ENCODE measurements around the gene SDC1.

The SDC1 gene

DNA sequence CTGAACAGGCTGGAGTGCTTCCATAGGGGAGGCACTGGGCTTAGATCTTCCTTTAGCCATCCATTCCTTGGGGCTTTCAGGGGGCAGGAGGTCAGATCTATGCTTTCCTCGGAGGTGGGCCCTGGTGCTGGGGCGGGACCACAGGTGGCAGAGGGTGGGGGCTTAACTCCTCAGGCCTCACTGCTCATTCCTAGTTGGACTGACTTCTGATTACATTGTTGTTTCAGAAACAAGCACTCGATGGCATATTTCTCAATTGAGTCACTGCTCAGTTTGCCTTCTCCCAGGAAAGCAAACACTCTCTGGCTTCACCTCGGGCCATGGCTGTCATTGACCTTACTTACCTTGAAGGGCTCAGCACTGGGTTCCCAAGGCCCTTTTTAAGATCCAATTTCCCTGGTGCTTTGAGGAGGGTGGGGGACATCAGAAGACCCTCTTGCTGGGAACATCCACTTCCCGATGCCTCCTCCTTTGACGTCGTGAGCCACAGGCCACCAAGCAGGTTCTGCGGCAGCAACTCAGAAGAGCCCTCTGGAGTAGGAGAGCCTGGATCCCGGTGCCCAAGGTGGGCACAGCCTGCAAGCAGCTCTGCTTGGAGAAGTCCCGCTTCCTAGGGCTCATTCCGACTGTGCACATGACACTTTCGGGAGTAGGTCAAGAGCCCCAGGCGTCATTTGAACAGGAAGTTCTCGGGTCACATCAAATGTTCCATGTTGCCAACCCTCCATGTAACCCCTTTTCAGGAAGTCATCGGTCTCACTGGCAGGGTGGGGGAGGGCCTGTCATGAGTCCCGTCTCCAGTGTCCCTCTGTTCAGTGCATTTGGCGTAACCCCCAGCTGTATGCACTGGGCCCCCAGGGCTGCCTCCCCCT is 40.6 kb downstream of the SDC1 start:
- no peak for DNase-seq (ENCODE audit: low read depth, low spot score)

GRCh38 chr2:20183373-20183772 is 41.6 kb downstream of the SDC1 start:
- DNase-seq (ENCODE audit: low read depth, low spot score), result no peak

DNA sequence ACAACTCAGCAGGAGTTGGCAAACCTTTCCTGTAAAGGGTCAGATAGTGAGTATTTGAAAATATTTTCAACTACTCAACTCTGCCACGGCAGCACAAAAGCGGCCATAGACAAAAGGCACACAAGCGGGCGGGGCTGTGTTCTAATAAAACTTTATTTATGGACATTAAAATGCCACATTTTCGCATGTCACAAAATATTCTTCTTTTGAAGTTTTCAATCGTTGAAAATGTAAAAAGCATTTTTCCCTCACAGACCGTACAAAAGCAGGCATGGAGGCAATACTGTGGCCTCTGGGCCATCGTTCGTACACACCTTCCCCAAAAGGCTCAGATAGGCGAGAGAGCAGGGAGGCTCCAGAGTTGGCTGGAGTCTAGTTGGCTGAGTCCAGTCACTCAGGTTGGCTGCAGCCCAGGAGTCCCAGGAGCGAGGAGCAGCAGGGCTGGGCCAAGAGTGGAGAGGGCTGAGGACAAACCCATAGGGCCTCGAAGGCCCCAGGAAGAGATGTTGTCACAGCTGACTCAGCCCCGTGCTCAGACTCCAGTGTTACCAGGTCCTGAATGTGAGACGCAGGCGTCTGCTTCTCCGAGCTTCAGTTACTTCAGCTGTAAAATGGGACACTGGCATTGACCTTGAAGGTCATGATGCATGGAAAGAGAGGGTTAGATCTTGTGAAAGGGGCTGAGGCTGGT is 42.5 kb downstream of the SDC1 start:
- no peak for DNase-seq (ENCODE audit: low read depth, low spot score)

DNA sequence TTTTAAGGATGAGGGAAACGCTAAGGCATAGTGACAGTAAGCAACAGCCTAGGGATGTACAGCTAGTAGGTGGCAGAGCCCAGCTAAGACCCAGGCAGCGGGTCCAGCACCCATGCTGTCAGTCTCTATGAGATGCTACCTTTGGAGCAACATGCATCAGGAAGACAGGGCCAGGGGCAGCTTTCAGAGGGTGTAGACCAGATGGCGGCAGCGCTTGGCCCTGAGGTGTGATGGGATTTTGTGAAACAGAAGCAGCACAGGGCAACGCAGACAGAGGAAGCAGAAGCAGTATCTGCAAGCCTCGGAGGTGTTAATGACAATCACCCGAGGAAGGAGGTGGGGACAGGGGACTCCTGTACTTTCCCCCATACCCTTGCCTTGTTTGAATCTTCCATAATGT is 43.2 kb downstream of the SDC1 start:
- no peak for DNase-seq (ENCODE audit: low read depth, low spot score)

GRCh38 chr2:20180676-20181648 is 44.0 kb downstream of the SDC1 start:
- DNase-seq (ENCODE audit: low read depth, low spot score), result no peak

DNA sequence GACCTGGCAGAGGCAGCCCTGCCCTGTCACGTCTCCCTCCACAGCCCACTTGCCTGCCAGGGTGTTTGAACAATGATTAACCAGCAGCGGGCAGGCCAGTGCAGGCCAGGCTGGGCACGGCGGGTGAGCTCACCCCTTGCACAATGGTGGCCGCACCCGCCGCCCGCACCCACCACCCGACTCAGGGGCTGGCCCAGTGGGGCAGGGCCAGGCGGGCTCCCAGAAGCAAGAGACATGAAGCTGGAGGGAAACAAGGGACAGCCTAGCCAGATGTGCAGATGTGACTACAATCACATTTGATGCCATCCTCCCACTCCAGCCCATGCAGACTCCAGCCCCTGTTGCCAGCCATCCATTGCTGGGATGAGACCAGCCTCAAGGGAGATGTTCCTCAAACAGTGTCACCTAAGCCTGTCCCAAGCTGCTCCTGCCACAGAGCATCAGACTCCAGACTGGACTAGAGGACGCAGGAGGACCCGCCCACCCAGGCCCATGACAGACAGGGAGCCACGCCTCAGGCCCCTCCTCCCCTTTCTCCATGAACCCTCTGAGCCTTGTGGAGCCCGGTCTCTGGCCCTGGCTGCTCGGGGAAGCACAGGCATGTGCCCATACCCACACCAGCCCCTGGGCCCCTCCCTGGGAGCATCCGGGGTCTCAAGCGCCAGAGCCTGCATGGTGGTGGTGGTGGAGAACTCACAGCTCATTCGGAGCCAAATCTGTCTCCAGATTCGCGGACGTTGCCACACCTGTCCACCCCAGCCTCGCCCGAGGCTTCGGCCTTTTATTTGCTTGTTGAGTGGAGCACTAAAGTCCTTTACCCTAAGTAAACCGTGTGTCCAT is 45.0 kb downstream of the SDC1 start:
- DNase-seq (ENCODE audit: low read depth, low spot score), result no peak

DNA sequence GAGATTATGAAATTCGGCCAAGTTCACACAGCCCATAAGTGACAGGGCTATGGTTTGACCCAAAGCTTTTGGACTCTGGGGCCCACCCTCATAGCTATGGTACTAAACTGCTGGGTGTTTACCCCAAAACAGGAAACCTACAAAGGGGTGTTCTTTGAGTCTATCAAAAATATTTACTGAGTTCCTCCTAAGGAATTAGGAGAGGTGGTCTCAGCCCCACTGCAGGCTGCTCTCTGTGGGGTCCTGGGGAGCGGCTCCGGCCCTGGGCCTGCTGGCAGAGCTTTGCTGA is 45.5 kb downstream of the SDC1 start:
- no peak for DNase-seq (ENCODE audit: low read depth, low spot score)

DNA sequence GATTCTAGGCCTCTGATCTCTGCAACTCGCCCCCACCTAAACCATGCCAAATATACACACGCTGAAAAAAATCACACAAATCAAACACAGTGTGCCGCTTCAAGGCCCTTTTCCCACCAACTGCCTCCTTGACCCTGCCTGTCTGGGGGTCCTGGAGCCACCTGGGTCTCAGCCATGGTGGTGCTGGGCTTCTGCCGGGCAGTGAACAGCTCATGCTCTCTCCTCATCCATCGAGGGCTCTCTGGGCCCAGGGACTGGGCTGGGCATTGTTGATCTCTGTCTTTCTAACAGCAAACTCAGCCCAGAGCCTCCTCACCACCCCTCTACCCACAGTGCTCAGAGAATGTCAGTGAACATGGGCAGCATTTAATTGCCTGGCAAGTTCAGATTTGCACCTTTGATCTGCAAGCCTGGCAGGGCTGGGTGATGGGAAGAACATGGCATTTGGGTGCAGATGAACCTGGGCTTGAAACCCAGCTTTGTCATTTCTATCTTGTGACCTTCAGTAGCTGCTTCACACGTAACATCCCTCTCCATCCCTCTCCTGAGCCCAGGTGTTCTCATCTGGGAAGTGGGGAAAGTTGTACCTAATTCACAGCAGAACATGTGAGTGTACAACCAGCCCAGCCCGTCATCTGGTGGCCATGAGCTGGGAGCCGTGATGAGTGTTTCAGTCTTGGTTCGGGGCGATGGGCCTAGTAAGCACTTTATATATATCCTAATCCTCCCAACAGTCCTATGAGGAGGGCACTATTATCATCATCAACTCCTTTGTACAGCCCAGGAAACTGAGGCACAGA is 46.1 kb downstream of the SDC1 start:
- no peak for DNase-seq (ENCODE audit: low read depth, low spot score)

DNA sequence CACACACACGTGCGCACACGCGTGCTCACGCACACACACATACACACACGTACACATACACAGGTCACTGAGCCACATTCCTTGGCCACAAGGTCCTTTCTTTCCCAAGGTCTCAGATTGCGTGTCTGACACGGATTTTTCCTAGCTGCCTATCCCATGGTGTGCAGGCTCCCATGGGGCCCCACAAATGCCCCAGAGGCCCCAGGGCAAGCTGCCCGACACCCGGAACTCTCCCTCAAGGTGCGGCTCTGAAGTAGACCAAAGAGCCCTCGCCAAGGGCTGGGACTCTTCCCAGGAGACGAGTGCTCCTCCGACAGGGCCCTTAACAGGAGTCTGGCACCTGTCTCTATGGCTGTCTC is 46.7 kb downstream of the SDC1 start:
- no peak for DNase-seq (ENCODE audit: low read depth, low spot score)

DNA sequence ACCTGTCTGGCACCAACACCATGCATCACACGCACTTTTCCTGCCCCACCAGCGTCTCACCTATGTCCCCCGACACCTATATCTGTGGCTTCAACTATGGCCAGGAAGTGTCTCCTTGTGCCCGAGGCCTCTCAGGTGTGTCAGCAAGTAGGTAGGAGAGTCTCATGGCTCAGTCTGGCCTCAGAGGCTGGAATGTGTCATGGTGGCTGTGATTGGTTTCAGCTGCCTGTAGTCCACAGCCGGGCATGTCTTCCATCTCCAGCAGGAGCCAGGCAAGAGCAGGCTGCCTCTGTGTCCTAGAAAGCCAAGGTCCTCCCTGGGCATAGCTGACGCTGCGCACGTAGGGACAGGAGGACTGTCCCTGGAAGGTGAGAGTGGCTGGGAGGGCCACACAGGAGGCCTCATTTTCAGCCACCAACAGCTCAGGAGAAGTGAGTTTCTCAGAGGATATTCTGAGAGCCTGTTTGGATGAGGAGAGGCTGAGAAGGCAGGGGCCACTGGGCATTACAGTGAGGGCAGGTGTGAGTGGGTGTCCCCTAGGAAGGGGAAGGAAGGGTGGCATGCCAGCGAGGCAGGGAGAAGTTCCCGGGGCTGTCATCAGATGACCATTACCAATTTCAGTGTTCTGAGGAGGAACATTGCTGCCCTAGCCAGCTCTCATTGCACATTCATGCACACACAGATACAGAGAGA is 47.2 kb downstream of the SDC1 start:
- DNase-seq (ENCODE audit: low read depth, low spot score), result no peak

- DNase-seq (ENCODE audit: low read depth, low spot score), result no peak
Measured at GRCh38 chr2:20176760-20177159, 48.2 kb downstream of the SDC1 start.

GRCh38 chr2:20175931-20176330 is 49.0 kb downstream of the SDC1 start:
- DNase-seq (ENCODE audit: low read depth, low spot score), result no peak

- no peak for DNase-seq (ENCODE audit: low read depth, low spot score)
Measured at GRCh38 chr2:20175267-20175666, 49.7 kb downstream of the SDC1 start.

- no peak for DNase-seq (ENCODE audit: low read depth, low spot score)
Measured at GRCh38 chr2:20174410-20174809, 50.5 kb downstream of the SDC1 start.

DNA sequence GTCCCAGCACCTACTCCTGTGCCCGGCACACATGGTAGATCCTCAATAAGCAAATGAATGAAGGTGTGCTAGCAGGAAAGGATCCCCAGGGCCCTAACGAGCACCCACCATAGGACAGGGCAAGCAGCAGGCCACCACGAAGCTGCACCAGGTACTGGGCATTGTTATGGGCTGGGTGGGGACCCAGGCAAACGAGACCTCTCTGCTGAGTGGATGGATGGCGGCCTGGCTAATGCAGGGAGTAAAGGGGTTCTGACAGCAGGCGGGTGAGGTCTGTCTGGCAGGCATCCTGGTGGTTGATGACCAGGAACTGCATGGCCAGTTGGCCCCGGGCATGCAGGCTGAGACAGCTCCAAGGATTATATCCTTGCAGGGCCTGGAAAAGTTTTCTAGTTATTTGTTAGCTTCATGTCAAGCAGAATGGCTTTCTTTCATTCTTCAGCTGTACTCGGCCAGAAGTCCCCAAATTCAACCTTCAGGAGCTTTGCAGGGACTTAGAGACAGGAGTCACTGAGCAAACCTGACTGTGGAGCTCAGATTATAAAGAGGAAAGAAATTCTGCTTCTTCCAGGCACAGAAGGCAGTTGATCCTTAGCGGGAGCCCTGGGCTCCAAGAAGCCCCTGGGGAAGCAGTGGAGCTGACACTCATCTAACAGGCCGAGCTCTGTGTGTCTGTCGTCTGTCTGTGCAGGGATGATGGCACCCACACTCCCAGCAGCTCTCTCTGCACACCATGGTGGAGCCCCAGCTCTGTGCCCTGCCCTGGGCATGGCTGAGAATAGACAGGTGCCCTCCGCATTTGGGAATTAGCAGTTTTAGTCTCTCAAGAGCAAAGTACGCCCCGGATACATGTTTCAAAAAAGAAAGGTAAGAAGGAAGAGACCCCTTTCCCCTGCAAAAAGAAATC is 51.2 kb downstream of the SDC1 start:
- DNase-seq (ENCODE audit: low read depth, low spot score), result no peak

DNA sequence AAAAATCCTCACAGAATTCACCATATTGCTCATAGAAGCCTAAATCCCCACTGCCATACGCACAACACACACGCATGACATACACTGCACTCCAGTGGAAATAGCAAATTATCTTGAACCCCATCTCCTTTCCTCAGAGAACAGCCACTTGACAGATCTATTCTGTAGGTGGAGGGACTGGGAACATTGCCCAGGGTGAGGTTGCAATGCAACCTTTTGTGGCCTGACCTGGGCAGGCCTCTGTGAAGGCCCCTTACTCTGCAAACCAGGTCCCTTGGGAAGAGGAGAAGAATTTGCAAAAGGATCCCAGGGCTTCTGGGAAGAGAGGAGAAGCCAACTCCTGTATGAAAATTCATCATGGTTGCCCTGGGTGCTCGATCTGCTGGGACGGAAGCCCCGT is 51.9 kb downstream of the SDC1 start:
- no peak for DNase-seq (ENCODE audit: low read depth, low spot score)

DNA sequence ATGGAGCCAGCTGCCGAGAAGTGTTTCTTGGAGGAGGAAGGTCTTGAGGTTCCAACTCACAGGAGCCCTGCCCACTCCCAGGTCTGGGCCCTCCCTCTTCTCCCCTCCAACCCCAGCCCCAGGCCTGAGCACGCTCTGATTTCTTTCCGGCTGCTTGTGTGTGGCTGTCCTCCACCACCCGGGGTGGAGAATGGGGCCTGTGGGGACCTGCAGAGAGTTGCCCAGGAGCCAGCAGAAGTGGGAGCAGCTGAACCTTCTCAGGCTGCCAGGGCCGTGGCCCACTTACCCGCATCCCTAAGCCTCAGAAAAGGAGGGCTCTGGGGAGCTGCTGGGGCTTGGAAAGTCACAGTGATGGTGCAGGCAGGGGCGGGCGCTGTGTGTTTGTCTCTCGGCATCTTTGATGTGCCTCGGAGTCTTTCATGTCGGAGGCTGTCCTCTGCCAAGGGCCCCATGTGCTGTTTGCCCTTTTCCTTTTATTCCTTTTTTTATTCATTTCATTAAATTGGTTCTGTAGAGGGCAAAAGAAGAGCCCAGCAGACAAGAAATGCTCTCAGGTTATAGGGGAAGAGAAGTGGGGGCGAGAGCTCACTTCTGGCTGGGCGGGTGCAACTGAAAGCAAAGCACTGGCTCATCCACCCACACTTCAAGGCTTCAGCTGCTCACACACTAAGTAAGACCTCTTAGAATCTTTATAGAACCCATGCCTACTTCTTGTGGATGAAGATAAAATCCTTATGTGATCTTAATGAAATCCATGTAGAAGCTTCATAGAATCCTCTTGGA is 52.5 kb downstream of the SDC1 start:
- no peak for DNase-seq (ENCODE audit: low read depth, low spot score)

GRCh38 chr2:20171445-20171977 is 53.4 kb downstream of the SDC1 start:
- no peak for DNase-seq (ENCODE audit: low read depth, low spot score)
